Uterus (tissue), 4 donors: ENCODE measurements around the gene DOC2A. TPM values are rescaled to one million over a fixed set of nuclear protein-coding genes. Genes with fewer than 3 reads are reported as not detected.

Source experiments
- DNase-seq, 2 donors: peaks; one replicate each; pipeline ENCODE4 v3.0.0-alpha.2; 2019 to 2020
- H3K27ac ChIP-seq, 2 donors: fragments of 200-600 bp; sonication (generic); 1 replicate in 1 of 2; 2 replicates in 1 of 2; pipeline ENCODE4 v1.5.1; 2016 to 2018
- H3K27me3 ChIP-seq, 2 donors: fragments of 200-600 bp; sonication (generic); one replicate each; pipeline ENCODE4 v1.5.1; 2018 to 2019; ENCODE audit warnings: control low read depth in 1 of 2
- H3K36me3 ChIP-seq, 2 donors: fragments of 200-600 bp; sonication (generic); one replicate each; pipeline ENCODE4 v1.5.1; 2019; ENCODE audit warnings: control low read depth in 1 of 2
- H3K4me1 ChIP-seq, 2 donors: fragments of 200-600 bp; sonication (generic); one replicate each; pipeline ENCODE4 v1.5.1; 2018 to 2019; ENCODE audit warnings: control low read depth in 1 of 2
- H3K4me3 ChIP-seq, 2 donors: fragments of 200-600 bp; sonication (generic); 1 replicate in 1 of 2; 2 replicates in 1 of 2; pipeline ENCODE4 v1.5.1; 2018 to 2019; ENCODE audit warnings: mild to moderate bottlenecking in 1 of 2
- H3K9me3 ChIP-seq, 2 donors: fragments of 200-600 bp; sonication (generic); one replicate each; pipeline ENCODE4 v1.5.1; 2019; ENCODE audit warnings: control low read depth in 1 of 2
- CTCF ChIP-seq, 4 experiments: fragments of 200-600 bp in 2 of 4; fragments of 450-650 bp in 2 of 4; sonication (generic) in 2 of 4; IDR thresholded peaks; one replicate each; pipeline ENCODE4 v1.5.1; 2016 to 2019; ENCODE audit warnings: antibody characterized with exemption in 4 of 4, mild to moderate bottlenecking in 2 of 4, moderate library complexity in 1 of 4
- POLR2A ChIP-seq, 2 donors: fragments of 450-650 bp; IDR thresholded peaks; one replicate each; pipeline ENCODE4 v1.6.1; 2016; ENCODE audit warnings: antibody characterized with exemption in 2 of 2, mild to moderate bottlenecking in 1 of 2, moderate library complexity in 1 of 2
- intact Hi-C: fragments of 100-400 bp; cut with DNase I; formaldehyde crosslinking; loops from one replicate; pipeline ENCODE4 v1.15.1; 2023; ENCODE audit warnings: low total_unique reads
- total RNA-seq, 4 donors: library from RNA; depleted of rRNA in 3 of 4; stranded (reverse); fragments of >200 nt in 3 of 4; gene quantifications; one replicate each; pipeline versions ENCODE4 v1.1.0 to v1.2.4, GENCODE V29; 2014 to 2023
- donor health status: DM: yes; HTN: yes; CAD: no.

The DOC2A gene
- total RNA-seq, 4 donors from 2014 or later, result 1.0 to 2.6 (median 1.8) TPM; not detected in 1

DNA sequence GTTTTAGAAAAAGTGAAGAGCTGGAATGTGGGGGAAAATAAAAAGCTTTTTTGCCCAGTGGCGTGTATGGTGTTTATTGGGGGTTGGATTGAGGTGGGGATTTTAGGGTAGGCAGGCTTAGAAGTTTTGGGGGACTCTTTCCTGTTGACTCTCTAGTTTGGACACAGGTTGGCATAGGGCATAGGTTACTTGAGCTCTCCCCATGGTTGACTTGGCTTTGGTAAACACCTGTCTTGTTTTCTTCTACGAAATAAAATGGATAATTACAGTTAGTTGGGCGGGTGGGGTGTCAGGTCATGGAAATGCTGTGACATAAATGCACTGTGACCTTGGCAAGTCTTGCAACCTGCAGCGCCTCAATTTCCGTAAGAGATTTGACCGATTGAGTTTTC lies 37.8 kb downstream of the DOC2A start:
- no peak overlapping the region for H3K4me3 ChIP-seq
- no peaks in the 10 kb centered on the region for H3K27me3 ChIP-seq
- intact Hi-C loops, result no loop called here
- H3K36me3 ChIP-seq, result no peaks in the 10 kb centered on the region
- H3K9me3 ChIP-seq, result no peaks in the 10 kb centered on the region
- H3K4me1 ChIP-seq, result peaks cover 0 to 14% of the 10 kb centered on the region in 2 donors
- H3K27ac ChIP-seq, result peak overlapping the region; percentile 36 to 96
- no peak for DNase-seq
- TF ChIP-seq POLR2A (IDR thresholded peaks at IDR 0.05) (no peak), CTCF (IDR thresholded peaks at IDR 0.05) (no peak)

DNA sequence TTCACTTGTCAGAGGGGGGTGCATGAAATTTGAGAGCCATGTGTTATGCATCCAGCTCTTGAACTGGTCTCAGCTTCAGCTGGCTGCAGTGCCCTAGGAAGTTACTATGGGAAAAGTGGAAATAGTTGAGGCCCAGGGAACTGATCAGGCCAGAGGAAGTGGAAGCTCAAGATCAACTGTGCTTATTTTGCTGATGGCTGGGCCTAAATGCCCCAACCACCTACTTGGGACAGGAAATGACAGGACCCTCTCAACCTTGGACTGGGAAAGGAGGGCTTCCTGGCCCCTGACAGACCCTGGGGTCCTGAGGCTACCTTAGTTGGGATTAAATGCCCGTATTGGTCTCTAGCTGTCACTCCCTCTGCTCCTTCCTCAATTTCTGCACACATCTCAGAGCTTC lies 38.3 kb downstream of the DOC2A start:
- H3K4me1 ChIP-seq, result peaks cover 0 to 14% of the 10 kb centered on the region in 2 donors
- intact Hi-C loops, result no loop called here
- no peaks in the 10 kb centered on the region for H3K36me3 ChIP-seq
- no peaks in the 10 kb centered on the region for H3K9me3 ChIP-seq
- no peak overlapping the region for H3K27ac ChIP-seq
- H3K4me3 ChIP-seq, result no peak overlapping the region
- TF ChIP-seq CTCF (IDR thresholded peaks at IDR 0.05), result no peak
- no peak for TF ChIP-seq POLR2A (IDR thresholded peaks at IDR 0.05)
- no peaks in the 10 kb centered on the region for H3K27me3 ChIP-seq
- DNase-seq, result no peak

DNA sequence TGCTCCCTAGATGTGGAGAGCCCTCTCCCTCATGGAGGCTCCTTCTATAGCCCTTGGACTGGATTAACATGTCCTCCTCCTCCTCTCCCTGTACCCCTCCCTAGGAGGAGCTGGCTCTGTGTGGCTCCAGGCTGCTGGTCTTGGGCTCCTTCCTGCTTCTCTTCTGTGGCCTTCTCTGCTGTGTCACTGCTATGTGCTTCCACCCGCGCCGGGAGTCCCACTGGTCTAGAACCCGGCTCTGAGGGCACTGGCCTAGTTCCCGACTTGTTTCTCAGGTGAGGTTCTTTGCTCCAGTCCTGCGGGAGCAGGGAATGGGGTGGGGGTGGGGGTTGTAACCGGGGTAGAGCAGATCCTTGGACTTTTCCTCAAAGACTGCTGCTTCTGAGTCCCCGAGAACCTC lies 39.5 kb downstream of the DOC2A start:
- Histone ChIP-seq H3K4me1 (peaks cover 0 to 10% of the 10 kb centered on the region in 2 donors), H3K27ac (no peak overlapping the region), H3K27me3 (no peaks in the 10 kb centered on the region), H3K4me3 (no peak overlapping the region), H3K9me3 (no peaks in the 10 kb centered on the region), H3K36me3 (no peaks in the 10 kb centered on the region)
- DNase-seq, result no peak
- TF ChIP-seq POLR2A (IDR thresholded peaks at IDR 0.05) (no peak), CTCF (IDR thresholded peaks at IDR 0.05) (no peak)
- intact Hi-C loops, result no loop called here

DNA sequence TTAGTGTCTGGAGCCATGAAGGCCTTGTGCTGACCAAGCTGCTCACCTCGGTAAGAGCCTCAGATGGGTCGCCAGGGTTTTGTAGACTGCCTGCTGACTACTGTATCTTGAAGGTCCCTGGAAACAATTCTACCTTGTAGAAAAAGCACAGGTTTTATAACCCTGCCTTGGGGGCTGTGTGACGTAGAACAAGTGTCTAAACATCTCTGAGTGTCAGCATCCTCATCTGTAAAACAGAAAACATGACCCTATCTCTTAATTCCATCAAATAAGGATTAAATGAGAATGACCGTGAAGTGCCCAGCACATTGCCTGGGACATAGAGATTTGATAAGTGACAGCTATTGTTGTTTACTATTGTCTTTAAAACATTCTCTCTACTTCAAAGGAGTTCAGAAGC lies 42.6 kb downstream of the DOC2A start:
- H3K27ac ChIP-seq, result no peak overlapping the region
- intact Hi-C loops, result no loop called here
- no peak overlapping the region for H3K4me3 ChIP-seq
- TF ChIP-seq CTCF (IDR thresholded peaks at IDR 0.05) (no peak), POLR2A (IDR thresholded peaks at IDR 0.05) (no peak)
- no peak for DNase-seq
- H3K27me3 ChIP-seq, result no peaks in the 10 kb centered on the region
- no peaks in the 10 kb centered on the region for H3K4me1 ChIP-seq
- no peaks in the 10 kb centered on the region for H3K36me3 ChIP-seq
- no peaks in the 10 kb centered on the region for H3K9me3 ChIP-seq

DNA sequence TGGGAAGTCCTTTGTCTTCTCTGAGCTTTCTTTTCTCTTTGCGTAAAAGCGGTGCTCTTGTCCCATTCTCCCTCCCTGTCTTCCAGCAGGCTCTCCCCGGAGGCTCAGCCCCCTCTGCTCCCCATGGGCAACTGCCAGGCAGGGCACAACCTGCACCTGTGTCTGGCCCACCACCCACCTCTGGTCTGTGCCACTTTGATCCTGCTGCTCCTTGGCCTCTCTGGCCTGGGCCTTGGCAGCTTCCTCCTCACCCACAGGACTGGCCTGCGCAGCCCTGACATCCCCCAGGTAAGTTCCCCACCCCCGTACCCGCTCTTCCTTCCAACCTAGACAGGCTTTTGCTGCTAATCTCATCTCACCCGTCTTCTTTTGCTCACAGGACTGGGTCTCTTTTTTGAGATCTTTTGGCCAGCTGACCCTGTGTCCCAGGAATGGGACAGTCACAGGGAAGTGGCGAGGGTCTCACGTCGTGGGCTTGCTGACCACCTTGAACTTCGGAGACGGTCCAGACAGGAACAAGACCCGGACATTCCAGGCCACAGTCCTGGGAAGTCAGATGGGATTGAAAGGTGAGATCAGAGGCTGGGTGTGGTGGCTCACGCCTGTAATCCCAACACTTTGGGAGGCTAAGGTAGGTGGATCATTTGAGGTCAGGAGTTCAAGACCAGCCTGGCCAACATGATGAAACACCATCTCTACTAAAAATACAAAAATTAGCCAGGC lies 47.6 kb downstream of the DOC2A start:
- H3K4me3 ChIP-seq, result peak overlapping the region; percentile 67 to 71
- no peaks in the 10 kb centered on the region for H3K4me1 ChIP-seq
- TF ChIP-seq POLR2A (IDR thresholded peaks at IDR 0.05) (no peak), CTCF (IDR thresholded peaks at IDR 0.05) (no peak)
- H3K9me3 ChIP-seq, result no peaks in the 10 kb centered on the region
- DNase-seq, result no peak
- intact Hi-C loops, result no loop called here
- no peaks in the 10 kb centered on the region for H3K36me3 ChIP-seq
- no peaks in the 10 kb centered on the region for H3K27me3 ChIP-seq
- H3K27ac ChIP-seq, result peak overlapping the region; percentile 87 to 92
